GM21381 (cell line): Measurements from ENCODE around the gene LILRA1.
"Not testable (repeated sequence)": the region's sequence is repeated elsewhere in the genome, so short reads cannot be mapped to it uniquely, and the experiment has no call there.

Experiments
- ATAC-seq: cut with Tn5 transposase; IDR thresholded peaks from one replicate; pipeline ENCODE4 v1.9.1; 2021; ENCODE audit warnings: mild to moderate bottlenecking, moderate library complexity; ENCODE audit not compliant: unreplicated experiment

LILRA1 gene

GRCh38 chr19:54622431-54622830 lies 29.0 kb downstream of the LILRA1 start:
- ATAC-seq: no peak

- not testable (repeated sequence) for ATAC-seq
Observed at GRCh38 chr19:54624234-54624633, 30.8 kb downstream of the LILRA1 start.

- not testable (repeated sequence) for ATAC-seq
Observed at GRCh38 chr19:54624934-54625730, 31.7 kb downstream of the LILRA1 start.

- ATAC-seq: no peak
Observed at GRCh38 chr19:54626757-54627156, 33.3 kb downstream of the LILRA1 start.

GRCh38 chr19:54627912-54628311 lies 34.5 kb downstream of the LILRA1 start:
- ATAC-seq: not testable (repeated sequence)

- ATAC-seq: not testable (repeated sequence)
Observed at GRCh38 chr19:54630262-54630661, 36.8 kb downstream of the LILRA1 start, which contains the start of gene LILRB1. LILRB1 (plus strand) TSS chr19:54630484; CDS start chr19:54631074, 590 bp downstream.

- no peak for ATAC-seq
Observed at GRCh38 chr19:54630782-54631181, 37.4 kb downstream of the LILRA1 start.

GRCh38 chr19:54631489-54632337 lies 38.3 kb downstream of the LILRA1 start:
- not testable (repeated sequence) for ATAC-seq

GRCh38 chr19:54632517-54632916 lies 39.1 kb downstream of the LILRA1 start:
- ATAC-seq: not testable (repeated sequence)

- no peak for ATAC-seq
Observed at GRCh38 chr19:54633401-54633800, 40.0 kb downstream of the LILRA1 start.

- ATAC-seq: not testable (repeated sequence)
Observed at GRCh38 chr19:54636081-54636480, 42.6 kb downstream of the LILRA1 start.

- no peak for ATAC-seq
Observed at GRCh38 chr19:54638683-54639082, 45.3 kb downstream of the LILRA1 start.

- not testable (repeated sequence) for ATAC-seq
Observed at GRCh38 chr19:54642953-54643352, 49.5 kb downstream of the LILRA1 start.

GRCh38 chr19:54643583-54643982 lies 50.2 kb downstream of the LILRA1 start:
- ATAC-seq: not testable (repeated sequence)

- no peak for ATAC-seq
Observed at GRCh38 chr19:54644056-54644455, 50.6 kb downstream of the LILRA1 start.

GRCh38 chr19:54646331-54646841 lies 53.0 kb downstream of the LILRA1 start:
- no peak for ATAC-seq

- ATAC-seq: no peak
Observed at GRCh38 chr19:54648129-54648528, 54.7 kb downstream of the LILRA1 start.

GRCh38 chr19:54650108-54650655 lies 56.8 kb downstream of the LILRA1 start:
- ATAC-seq: no peak
